HPDE6-E6E7 (cell line): ENCODE data around the gene PRAC2.

Experiments
- DNase-seq: peaks from one replicate; pipeline ENCODE4 v3.0.0; 2011; ENCODE audit warnings: missing footprints; ENCODE audit errors: extremely low spot score

Gene PRAC2

GRCh38 chr17:48754500-48755261 lies 31.7 kb downstream of the PRAC2 start:
- DNase-seq: no peak

GRCh38 chr17:48755356-48755755 lies 32.4 kb downstream of the PRAC2 start:
- no peak for DNase-seq

- no peak for DNase-seq
These were observed 33.9 kb downstream of the PRAC2 start for GRCh38 chr17:48756830-48757251.

GRCh38 chr17:48757524-48757961 lies 34.6 kb downstream of the PRAC2 start:
- no peak for DNase-seq

GRCh38 chr17:48759288-48759687 lies 36.3 kb downstream of the PRAC2 start:
- DNase-seq: no peak

GRCh38 chr17:48760411-48760810 lies 37.4 kb downstream of the PRAC2 start:
- no peak for DNase-seq

- no peak for DNase-seq
These were observed 38.1 kb downstream of the PRAC2 start for GRCh38 chr17:48761114-48761513.

GRCh38 chr17:48767263-48767774 lies 44.3 kb downstream of the PRAC2 start:
- no peak for DNase-seq

GRCh38 chr17:48769009-48769675 lies 46.2 kb downstream of the PRAC2 start:
- DNase-seq: no peak

- DNase-seq: no peak
These were observed 48.0 kb downstream of the PRAC2 start for GRCh38 chr17:48770954-48771353.

GRCh38 chr17:48773245-48773644 lies 50.3 kb downstream of the PRAC2 start:
- DNase-seq: no peak
